Subcutaneous abdominal adipose tissue (tissue), 5 donors: Measurements from ENCODE around the gene VAMP7.
"Not testable (repeated sequence)": the region's sequence is repeated elsewhere in the genome, so short reads cannot be mapped to it uniquely, and the experiment has no call there.

Source experiments
- H3K27ac ChIP-seq: one replicate; pipeline ENCODE4 v1.7.0; 2013; ENCODE audit warnings: low read depth, mild to moderate bottlenecking, inconsistent platforms, low read length, moderate library complexity
- H3K27me3 ChIP-seq, 5 donors: one replicate each; pipeline ENCODE4 v1.7.0; 2013; ENCODE audit warnings: low read length in 5 of 5, inconsistent platforms in 1 of 5; ENCODE audit not compliant: control insufficient read depth in 5 of 5, insufficient read depth in 4 of 5
- H3K36me3 ChIP-seq, 5 donors: one replicate each; pipeline ENCODE4 v1.7.0; 2013; ENCODE audit warnings: low read length in 5 of 5; ENCODE audit not compliant: control insufficient read depth in 5 of 5, insufficient read depth in 5 of 5
- H3K4me1 ChIP-seq, 5 donors: one replicate each; pipeline ENCODE4 v1.7.0; 2013; ENCODE audit warnings: low read length in 5 of 5, mild to moderate bottlenecking in 3 of 5, moderate library complexity in 1 of 5; ENCODE audit not compliant: control insufficient read depth in 5 of 5, insufficient read depth in 5 of 5
- H3K4me3 ChIP-seq, 5 donors: one replicate each; pipeline ENCODE4 v1.7.0; 2013; ENCODE audit warnings: low read length in 5 of 5, low read depth in 1 of 5
- H3K9ac ChIP-seq, 5 donors: one replicate each; pipeline ENCODE4 v1.7.0; 2013; ENCODE audit warnings: low read length in 5 of 5, mild to moderate bottlenecking in 4 of 5, moderate library complexity in 3 of 5
- H3K9me3 ChIP-seq, 5 donors: one replicate each; pipeline ENCODE4 v1.7.0; 2013; ENCODE audit warnings: low read length in 5 of 5; ENCODE audit not compliant: control insufficient read depth in 5 of 5
- donor health status: healthy.
- donor health status: healthy.
- donor health status: healthy.
- donor health status: healthy.
- donor health status: healthy.

The VAMP7 gene

GRCh38 chrX:155971658-155972057 lies 90.5 kb downstream of the VAMP7 start:
- H3K4me1 ChIP-seq, H3K9ac ChIP-seq, H3K9me3 ChIP-seq, H3K4me3 ChIP-seq, H3K36me3 ChIP-seq, H3K27me3 ChIP-seq, H3K27ac ChIP-seq: not testable (repeated sequence)

- not testable (repeated sequence) for H3K27ac ChIP-seq, H3K9me3 ChIP-seq, H3K4me3 ChIP-seq, H3K27me3 ChIP-seq, H3K4me1 ChIP-seq, H3K36me3 ChIP-seq, H3K9ac ChIP-seq
Measured at GRCh38 chrX:155972241-155972640, 91.1 kb downstream of the VAMP7 start.

- Histone ChIP-seq H3K27ac (no peak overlapping the region), H3K36me3 (no peaks in the 10 kb centered on the region), H3K9me3 (peaks cover 0 to 10% (median 0%) of the 10 kb centered on the region in 5 donors), H3K27me3 (no peaks in the 10 kb centered on the region), H3K4me1 (no peaks in the 10 kb centered on the region), H3K9ac (no peak overlapping the region), H3K4me3 (no peak overlapping the region)
Measured at GRCh38 chrX:155983326-155983725, 102.2 kb downstream of the VAMP7 start.

- Histone ChIP-seq H3K27me3 (no peaks in the 10 kb centered on the region), H3K9me3 (peaks cover 0 to 10% (median 0%) of the 10 kb centered on the region in 5 donors), H3K36me3 (no peaks in the 10 kb centered on the region), H3K9ac (no peak overlapping the region), H3K4me3 (no peak overlapping the region), H3K4me1 (no peaks in the 10 kb centered on the region), H3K27ac (no peak overlapping the region)
Measured at GRCh38 chrX:155985208-155985607, 104.1 kb downstream of the VAMP7 start.

GRCh38 chrX:155986995-155987394 lies 105.8 kb downstream of the VAMP7 start:
- not testable (repeated sequence) for H3K4me3 ChIP-seq, H3K36me3 ChIP-seq, H3K27me3 ChIP-seq, H3K9ac ChIP-seq, H3K4me1 ChIP-seq, H3K27ac ChIP-seq
- H3K9me3 ChIP-seq = peaks cover 0 to 10% (median 0%) of the 10 kb centered on the region in 5 donors

GRCh38 chrX:155988859-155989258 lies 107.7 kb downstream of the VAMP7 start:
- no peak overlapping the region for H3K27ac ChIP-seq
- H3K4me1 ChIP-seq = no peaks in the 10 kb centered on the region
- H3K4me3 ChIP-seq = no peak overlapping the region
- H3K9me3 ChIP-seq = peaks cover 0 to 3% (median 0%) of the 10 kb centered on the region in 5 donors
- H3K27me3 ChIP-seq = peaks cover 0 to 2% (median 0%) of the 10 kb centered on the region in 5 donors
- no peak overlapping the region for H3K9ac ChIP-seq
- H3K36me3 ChIP-seq = no peaks in the 10 kb centered on the region
